Activated T-helper 2 cell treated with anti-CD3 and anti-CD28 coated beads, Interferon-gamma antibody, Interleukin-2, Interleukin-4, amounts not matched to agents 10 μg/mL and 5 μg/mL and 100 μg/mL, durations not matched to agents 14 hours and 24 hours and 36 hours (primary cell): Measurements from ENCODE around the gene HNF4A. TPM values are rescaled to one million over a fixed set of nuclear protein-coding genes. Genes with fewer than 3 reads are reported as not detected.
"Not testable (repeated sequence)": the region's sequence is repeated elsewhere in the genome, so short reads cannot be mapped to it uniquely, and the experiment has no call there.

ENCODE experiments used
- DNase-seq: peaks from one replicate; pipeline ENCODE4 v3.0.0; 2021; ENCODE audit warnings: low spot score
- H3K27ac Mint-ChIP-seq: one replicate; pipeline ENCODE4 v1.8.0; 2021; ENCODE audit warnings: mixed read lengths
- H3K27me3 Mint-ChIP-seq: one replicate; pipeline ENCODE4 v1.8.0; 2021; ENCODE audit warnings: low read depth, mixed read lengths
- H3K36me3 Mint-ChIP-seq: one replicate; pipeline ENCODE4 v1.8.0; 2021; ENCODE audit warnings: low read depth, mixed read lengths
- H3K4me1 Mint-ChIP-seq: one replicate; pipeline ENCODE4 v1.8.0; 2021; ENCODE audit warnings: low read depth, mixed read lengths
- H3K4me3 Mint-ChIP-seq: one replicate; pipeline ENCODE4 v1.8.0; 2021; ENCODE audit warnings: low read depth, mild to moderate bottlenecking, moderate library complexity, mixed read lengths
- H3K9me3 Mint-ChIP-seq: one replicate; pipeline ENCODE4 v1.8.0; 2021; ENCODE audit warnings: mixed read lengths
- intact Hi-C: fragments of 100-400 bp; cut with micrococcal nuclease; formaldehyde crosslinking; loops from one replicate; pipeline ENCODE4 v1.15.1; 2023
- total RNA-seq: library from RNA; stranded (reverse); gene quantifications from 2 replicates; pipeline ENCODE4 v1.2.3, GENCODE V29; 2022

HNF4A gene
- total RNA-seq, 1 donor from 2014 or later = not detected

DNA sequence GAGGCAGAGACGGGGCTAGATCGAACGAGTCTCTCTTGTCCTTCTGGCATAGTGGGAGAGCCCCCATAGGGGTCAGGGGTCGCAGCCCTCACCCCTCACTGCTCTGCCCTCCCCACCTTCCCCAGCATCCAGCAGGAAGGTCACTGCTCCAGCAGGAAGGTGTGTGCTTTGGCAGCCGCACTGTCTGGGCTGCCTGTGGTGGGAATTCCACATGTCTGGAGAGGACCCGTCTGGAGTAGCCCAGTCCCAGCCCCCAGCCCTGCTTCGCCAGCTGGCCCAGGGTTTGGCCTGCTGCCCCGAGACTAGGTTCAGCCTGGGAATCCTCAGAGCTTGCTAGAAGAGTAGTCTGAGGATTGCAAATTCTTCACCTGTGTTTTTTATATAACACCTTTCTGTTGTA lies 21.2 kb upstream of the HNF4A start:
- H3K4me1 Mint-ChIP-seq = no peaks in the 10 kb centered on the region
- peaks cover 11% of the 10 kb centered on the region for H3K27me3 Mint-ChIP-seq
- no peak overlapping the region for H3K4me3 Mint-ChIP-seq
- H3K36me3 Mint-ChIP-seq = no peaks in the 10 kb centered on the region
- no peak for DNase-seq
- H3K27ac Mint-ChIP-seq = no peak overlapping the region
- no peaks in the 10 kb centered on the region for H3K9me3 Mint-ChIP-seq
- intact Hi-C loops = no loop called here

DNA sequence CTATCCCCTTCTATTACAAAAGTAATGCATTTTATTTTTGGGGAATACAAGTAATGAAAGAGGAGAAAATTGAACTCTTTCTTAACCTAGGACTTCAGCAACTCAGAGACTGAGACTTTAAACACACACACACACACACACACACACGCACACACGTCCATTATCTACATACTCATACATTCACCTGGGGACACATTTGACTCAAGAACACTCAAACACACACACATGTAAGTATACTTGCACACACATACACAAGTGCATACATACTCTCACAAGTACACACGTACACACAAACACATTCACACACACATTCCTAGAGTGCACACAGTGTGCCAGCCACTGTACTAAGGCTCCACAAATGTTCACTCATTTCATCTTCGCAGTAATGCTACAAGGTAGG lies 20.8 kb upstream of the HNF4A start:
- Mint-ChIP-seq H3K9me3 (no peaks in the 10 kb centered on the region), H3K27ac (no peak overlapping the region), H3K4me3 (no peak overlapping the region), H3K36me3 (no peaks in the 10 kb centered on the region), H3K4me1 (no peaks in the 10 kb centered on the region), H3K27me3 (peaks cover 11% of the 10 kb centered on the region)
- intact Hi-C loops = no loop called here
- no peak for DNase-seq

DNA sequence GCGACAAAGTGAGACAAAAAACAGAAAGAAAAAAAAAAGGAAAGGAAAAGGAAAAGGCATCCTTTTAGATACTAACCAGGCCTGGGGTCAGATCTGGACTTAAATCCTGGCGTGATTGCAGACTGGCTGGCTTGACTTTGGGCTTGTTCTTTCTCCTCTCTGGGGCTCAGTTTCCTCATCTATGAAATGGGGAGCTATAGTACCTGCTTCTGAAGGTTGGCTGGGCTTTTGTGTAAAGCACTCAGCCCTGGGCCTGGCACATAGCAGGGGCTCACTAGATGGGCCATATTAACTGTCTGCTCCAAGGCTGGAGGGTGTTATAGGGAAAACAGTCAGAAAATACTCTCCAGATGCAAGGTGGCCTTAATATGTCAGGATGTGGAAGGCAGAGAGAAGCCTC lies 19.8 kb upstream of the HNF4A start:
- no peaks in the 10 kb centered on the region for H3K4me1 Mint-ChIP-seq
- H3K4me3 Mint-ChIP-seq = no peak overlapping the region
- H3K27me3 Mint-ChIP-seq = peaks cover 10% of the 10 kb centered on the region
- no peak overlapping the region for H3K27ac Mint-ChIP-seq
- H3K36me3 Mint-ChIP-seq = no peaks in the 10 kb centered on the region
- H3K9me3 Mint-ChIP-seq = no peaks in the 10 kb centered on the region
- DNase-seq = no peak
- intact Hi-C loops = no loop called here

DNA sequence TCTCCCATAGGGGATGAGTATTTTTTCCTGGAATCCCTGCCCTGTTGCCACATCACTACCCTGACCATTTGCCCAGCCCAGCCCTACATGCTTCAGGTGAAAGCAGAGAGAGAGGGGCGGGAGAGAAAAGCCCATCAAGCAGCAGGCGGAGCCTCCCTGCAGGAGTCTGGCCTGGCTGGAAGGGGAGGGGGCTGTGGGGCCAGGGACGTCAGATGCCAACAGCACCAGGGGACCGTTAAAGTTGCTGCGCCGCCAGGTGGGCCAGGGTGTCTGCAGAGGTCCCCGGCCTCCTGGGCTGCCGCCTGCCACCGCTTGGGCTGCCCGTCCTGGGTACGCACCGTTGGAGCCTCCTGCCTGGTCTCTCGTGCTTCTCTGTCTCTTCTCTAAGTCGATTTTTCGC lies 19.4 kb upstream of the HNF4A start:
- Mint-ChIP-seq H3K4me1 (no peaks in the 10 kb centered on the region), H3K27ac (no peak overlapping the region), H3K27me3 (peaks cover 10% of the 10 kb centered on the region), H3K36me3 (no peaks in the 10 kb centered on the region), H3K9me3 (no peaks in the 10 kb centered on the region), H3K4me3 (no peak overlapping the region)
- intact Hi-C loops = no loop called here
- no peak for DNase-seq

DNA sequence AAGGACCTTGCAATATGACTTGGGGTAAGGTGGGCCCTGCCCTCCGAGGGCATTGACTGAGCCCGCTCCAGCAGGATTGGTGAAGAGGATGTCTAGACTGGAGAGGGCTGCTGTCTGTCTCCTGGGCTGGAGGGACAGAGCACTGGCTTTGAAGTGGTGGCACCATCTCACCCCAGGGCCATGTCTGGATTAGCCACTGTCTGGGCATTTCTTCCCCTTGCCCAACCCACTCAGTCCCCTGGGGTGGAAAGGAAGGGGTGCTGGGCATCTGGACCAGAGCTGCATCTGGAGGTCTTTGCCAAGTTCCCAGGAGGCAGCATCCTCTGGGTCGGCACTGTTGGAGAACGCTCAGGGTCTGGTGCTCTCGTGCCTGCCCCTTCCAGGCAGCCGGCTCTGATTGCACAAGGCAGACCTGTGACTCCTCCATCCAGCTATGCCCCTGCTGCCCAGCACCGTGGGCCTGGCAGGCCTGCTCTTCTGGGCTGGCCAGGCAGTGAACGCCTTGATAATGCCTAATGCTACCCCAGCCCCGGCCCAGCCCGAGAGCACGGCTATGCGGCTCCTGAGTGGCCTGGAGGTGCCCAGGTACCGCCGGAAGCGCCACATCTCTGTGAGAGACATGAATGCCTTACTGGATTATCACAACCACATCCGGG lies 18.6 kb upstream of the HNF4A start, which contains the start of gene R3HDML:
Gene R3HDML (plus strand): TSS at position 319 of the 656 bp plus-strand sequence. CDS start 115 bp downstream, at position 434.
- DNase-seq = no peak
- Mint-ChIP-seq H3K36me3 (no peaks in the 10 kb centered on the region), H3K9me3 (no peaks in the 10 kb centered on the region), H3K27ac (no peak within 1 kb of the TSS), H3K4me3 (no peak within 1 kb of the TSS), H3K4me1 (no peaks in the 10 kb centered on the region), H3K27me3 (peaks cover 10% of the 10 kb centered on the region)
- intact Hi-C loops = no loop called here

GRCh38 chr20:44342248-44342647 lies 13.3 kb upstream of the HNF4A start:
- Mint-ChIP-seq H3K4me1 (no peaks in the 10 kb centered on the region), H3K9me3 (no peaks in the 10 kb centered on the region), H3K27ac (no peak overlapping the region), H3K36me3 (no peaks in the 10 kb centered on the region), H3K4me3 (no peak overlapping the region), H3K27me3 (peaks cover 3% of the 10 kb centered on the region)
- intact Hi-C loops = no loop called here
- DNase-seq = no peak

DNA sequence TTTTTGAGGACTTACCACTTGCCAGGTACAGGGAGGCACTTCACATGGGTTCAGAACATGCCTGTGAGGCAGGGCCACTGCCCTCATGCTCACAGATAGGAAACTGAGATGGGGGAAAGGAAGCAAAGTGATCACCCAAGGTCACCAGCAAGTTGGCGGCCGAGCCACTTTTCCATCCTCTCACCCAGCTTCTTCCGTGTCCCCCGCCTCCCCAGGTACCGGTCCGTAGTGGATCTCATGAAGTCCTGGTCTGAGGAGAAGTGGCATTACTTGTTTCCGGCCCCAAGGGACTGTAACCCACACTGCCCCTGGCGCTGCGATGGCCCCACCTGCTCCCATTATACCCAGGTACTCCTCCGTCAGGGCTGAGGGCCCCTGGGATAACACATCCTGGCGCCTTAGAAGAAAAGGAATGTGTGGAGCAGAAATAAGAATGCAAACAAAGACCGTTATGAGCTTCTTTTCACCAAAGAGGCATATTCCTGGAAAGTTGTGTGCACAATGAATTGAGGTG lies 12.3 kb upstream of the HNF4A start:
- Mint-ChIP-seq H3K4me3 (no peak overlapping the region), H3K27me3 (peaks cover 3% of the 10 kb centered on the region)
- intact Hi-C loops = no loop called here

GRCh38 chr20:44344723-44345122 lies 10.8 kb upstream of the HNF4A start:
- H3K4me1 Mint-ChIP-seq = no peaks in the 10 kb centered on the region
- H3K27me3 Mint-ChIP-seq = peaks cover 3% of the 10 kb centered on the region
- H3K9me3 Mint-ChIP-seq = no peaks in the 10 kb centered on the region
- intact Hi-C loops = no loop called here
- H3K36me3 Mint-ChIP-seq = no peaks in the 10 kb centered on the region
- H3K27ac Mint-ChIP-seq = no peak overlapping the region
- no peak for DNase-seq
- H3K4me3 Mint-ChIP-seq = no peak overlapping the region

More for the DNA sequence above, 12.3 kb upstream of the HNF4A start:
- no peaks in the 10 kb centered on the region for H3K4me1 Mint-ChIP-seq
- no peak for DNase-seq
- no peaks in the 10 kb centered on the region for H3K36me3 Mint-ChIP-seq
- H3K27ac Mint-ChIP-seq = no peak overlapping the region
- H3K9me3 Mint-ChIP-seq = no peaks in the 10 kb centered on the region

GRCh38 chr20:44345147-44345546 lies 10.4 kb upstream of the HNF4A start:
- Mint-ChIP-seq H3K27ac (no peak overlapping the region), H3K4me3 (no peak overlapping the region), H3K4me1 (no peaks in the 10 kb centered on the region), H3K36me3 (no peaks in the 10 kb centered on the region), H3K9me3 (no peaks in the 10 kb centered on the region), H3K27me3 (peaks cover 3% of the 10 kb centered on the region)
- intact Hi-C loops = no loop called here
- DNase-seq = no peak

GRCh38 chr20:44345941-44346340 lies 9.6 kb upstream of the HNF4A start:
- H3K9me3 Mint-ChIP-seq, H3K36me3 Mint-ChIP-seq, H3K4me3 Mint-ChIP-seq, H3K4me1 Mint-ChIP-seq, DNase-seq, intact Hi-C loops, H3K27me3 Mint-ChIP-seq, H3K27ac Mint-ChIP-seq: not testable (repeated sequence)

- H3K27me3 Mint-ChIP-seq = peaks cover 3% of the 10 kb centered on the region
- H3K9me3 Mint-ChIP-seq = no peaks in the 10 kb centered on the region
- H3K4me3 Mint-ChIP-seq = no peak overlapping the region
- DNase-seq = no peak
- intact Hi-C loops = no loop called here
- no peaks in the 10 kb centered on the region for H3K36me3 Mint-ChIP-seq
- no peak overlapping the region for H3K27ac Mint-ChIP-seq
- no peaks in the 10 kb centered on the region for H3K4me1 Mint-ChIP-seq
Measured at GRCh38 chr20:44348168-44348659, 7.3 kb upstream of the HNF4A start.

GRCh38 chr20:44349349-44349748 lies 6.2 kb upstream of the HNF4A start:
- no peaks in the 10 kb centered on the region for H3K4me1 Mint-ChIP-seq
- no peak overlapping the region for H3K4me3 Mint-ChIP-seq
- H3K27me3 Mint-ChIP-seq = peaks cover 3% of the 10 kb centered on the region
- no peak overlapping the region for H3K27ac Mint-ChIP-seq
- H3K9me3 Mint-ChIP-seq = no peaks in the 10 kb centered on the region
- no peak for DNase-seq
- intact Hi-C loops = no loop called here
- no peaks in the 10 kb centered on the region for H3K36me3 Mint-ChIP-seq

- no peak overlapping the region for H3K27ac Mint-ChIP-seq
- H3K36me3 Mint-ChIP-seq = no peaks in the 10 kb centered on the region
- H3K27me3 Mint-ChIP-seq = peaks cover 3% of the 10 kb centered on the region
Measured at GRCh38 chr20:44350567-44350966, 4.9 kb upstream of the HNF4A start.

More at GRCh38 chr20:44350567-44350966, 4.9 kb upstream of the HNF4A start:
- intact Hi-C loops = no loop called here
- Mint-ChIP-seq H3K4me1 (no peaks in the 10 kb centered on the region), H3K4me3 (no peak overlapping the region), H3K9me3 (no peaks in the 10 kb centered on the region)
- DNase-seq = no peak
